WTC11 (cell line): ENCODE data around the gene AVPR1B. TPM values are rescaled to one million over a fixed set of nuclear protein-coding genes. Genes with fewer than 3 reads are reported as not detected.

Experiments used
- ATAC-seq: fragments of 200-7000 bp; cut with Tn5 transposase; 2 replicates; pipeline ENCODE4 v1.10.0; 2021; ENCODE audit warnings: mild to moderate bottlenecking, moderate library complexity
- CTCF ChIA-PET: fragments of 300-600 bp; sonication (Branson Sonifier 250); formaldehyde crosslinking; loops from one replicate; lab custom pipeline; 2021; ENCODE audit warnings: antibody characterized with exemption; lab: Charles Lee
- POLR2A ChIA-PET: fragments of 350-600 bp; sonication (Branson Sonifier 250); formaldehyde crosslinking; loops from one replicate; lab custom pipeline; 2021; ENCODE audit warnings: antibody characterized with exemption; lab: Charles Lee
- DNase-seq: peaks from one replicate; pipeline ENCODE4 v3.0.0; 2021; ENCODE audit warnings: low spot score
- H3K27ac Mint-ChIP-seq: 2 replicates; pipeline ENCODE4 v1.8.0; 2021; ENCODE audit warnings: mixed read lengths
- H3K27me3 Mint-ChIP-seq: 2 replicates; pipeline ENCODE4 v1.8.0; 2021; ENCODE audit warnings: low read depth, mild to moderate bottlenecking, moderate library complexity, mixed read lengths
- H3K36me3 Mint-ChIP-seq: 2 replicates; pipeline ENCODE4 v1.8.0; 2021; ENCODE audit warnings: mixed read lengths
- H3K4me1 Mint-ChIP-seq: 2 replicates; pipeline ENCODE4 v1.8.0; 2022; ENCODE audit warnings: mixed read lengths
- H3K4me3 Mint-ChIP-seq: 2 replicates; pipeline ENCODE4 v1.8.0; 2021; ENCODE audit warnings: mild to moderate bottlenecking, moderate library complexity, mixed read lengths
- H3K9me3 Mint-ChIP-seq: 2 replicates; pipeline ENCODE4 v1.8.0; 2021; ENCODE audit warnings: mixed read lengths
- CREB1 ChIP-seq: sonication (generic); formaldehyde crosslinking; IDR thresholded peaks from 2 replicates; pipeline ENCODE4 v1.8.0; 2023; ENCODE audit warnings: mild to moderate bottlenecking, missing genetic modification reagents
- EMX1 ChIP-seq: fragments of 250-450 bp; sonication (Bioruptor Pico); IDR thresholded peaks from 2 replicates; pipeline ENCODE4 v1.8.0; 2021; ENCODE audit warnings: mild to moderate bottlenecking
- FOXP1 ChIP-seq: sonication (generic); formaldehyde crosslinking; IDR thresholded peaks from 2 replicates; pipeline ENCODE4 v1.8.0; 2022; ENCODE audit warnings: missing genetic modification reagents, mild to moderate bottlenecking, moderate library complexity, borderline replicate concordance
- GTF2I ChIP-seq: fragments of 250-450 bp; sonication (Bioruptor Pico); conservative IDR thresholded peaks from 2 replicates; pipeline ENCODE4 v1.4.0; 2021; ENCODE audit warnings: mild to moderate bottlenecking
- JUN ChIP-seq: sonication (generic); formaldehyde crosslinking; IDR thresholded peaks from 2 replicates; pipeline ENCODE4 v1.8.0; 2023; ENCODE audit warnings: mild to moderate bottlenecking, missing genetic modification reagents
- KAT7 ChIP-seq: sonication (generic); formaldehyde crosslinking; IDR thresholded peaks from 2 replicates; pipeline ENCODE4 v1.8.1; 2023; ENCODE audit warnings: missing genetic modification reagents, mild to moderate bottlenecking, borderline replicate concordance
- NFE2L1 ChIP-seq: sonication (generic); formaldehyde crosslinking; IDR thresholded peaks from 2 replicates; pipeline ENCODE4 v1.8.1; 2023; ENCODE audit warnings: missing genetic modification reagents
- RELA ChIP-seq: sonication (generic); formaldehyde crosslinking; IDR thresholded peaks from 2 replicates; pipeline ENCODE4 v1.8.1; 2022; ENCODE audit warnings: missing genetic modification reagents, mild to moderate bottlenecking, borderline replicate concordance
- SMAD3 ChIP-seq: sonication (generic); formaldehyde crosslinking; IDR thresholded peaks from 2 replicates; pipeline ENCODE4 v1.8.0; 2022; ENCODE audit warnings: missing genetic modification reagents, mild to moderate bottlenecking, borderline replicate concordance
- SMAD4 ChIP-seq: sonication (generic); formaldehyde crosslinking; IDR thresholded peaks from 2 replicates; pipeline ENCODE4 v1.8.0; 2022; ENCODE audit warnings: mild to moderate bottlenecking, missing genetic modification reagents
- TCF7 ChIP-seq: sonication (generic); formaldehyde crosslinking; IDR thresholded peaks from 2 replicates; pipeline ENCODE4 v1.8.0; 2022; ENCODE audit warnings: mild to moderate bottlenecking, low read depth, missing genetic modification reagents, moderate library complexity
- ZNF396 ChIP-seq: fragments of 250-450 bp; sonication (Bioruptor Pico); IDR thresholded peaks from 2 replicates; pipeline ENCODE4 v1.8.0; 2021; ENCODE audit warnings: mild to moderate bottlenecking, moderate library complexity, borderline replicate concordance
- ZNF423 ChIP-seq: fragments of 250-450 bp; sonication (Bioruptor Pico); IDR thresholded peaks from 2 replicates; pipeline ENCODE4 v2.1.2; 2022; ENCODE audit warnings: mild to moderate bottlenecking, moderate library complexity
- ZNF671 ChIP-seq: fragments of 250-450 bp; sonication (Bioruptor Pico); IDR thresholded peaks from 2 replicates; pipeline ENCODE4 v1.8.0; 2021; ENCODE audit warnings: mild to moderate bottlenecking
- total RNA-seq: library from RNA; stranded (reverse); gene quantifications from 3 replicates; pipeline ENCODE4 v1.2.3, GENCODE V29; 2021
- TF ChIP-seq, protein P1 (sequence below): sonication (generic); formaldehyde crosslinking; IDR thresholded peaks from 2 replicates; pipeline ENCODE4 v1.8.1; 2023; ENCODE audit warnings: mild to moderate bottlenecking, missing genetic modification reagents, moderate library complexity
- TF ChIP-seq, protein P2 (sequence below): sonication (generic); formaldehyde crosslinking; IDR thresholded peaks from 2 replicates; pipeline ENCODE4 v1.8.1; 2023; ENCODE audit warnings: mild to moderate bottlenecking, moderate library complexity, missing genetic modification reagents
- TF ChIP-seq, protein P3 (sequence below): fragments of 250-450 bp; sonication (Bioruptor Pico); IDR thresholded peaks from 2 replicates; pipeline ENCODE4 v1.8.0; 2021; ENCODE audit warnings: mild to moderate bottlenecking
- TF ChIP-seq, protein P4 (sequence below): sonication (generic); formaldehyde crosslinking; IDR thresholded peaks from 2 replicates; pipeline ENCODE4 v1.8.0; 2023; ENCODE audit warnings: mild to moderate bottlenecking, missing genetic modification reagents
- TF ChIP-seq, protein P5 (sequence below): sonication (generic); formaldehyde crosslinking; IDR thresholded peaks from 2 replicates; pipeline ENCODE4 v1.8.0; 2023; ENCODE audit warnings: missing genetic modification reagents
- TF ChIP-seq, protein P6 (sequence below): fragments of 250-450 bp; sonication (Bioruptor Pico); IDR thresholded peaks from 2 replicates; pipeline ENCODE4 v2.1.2; 2022; ENCODE audit warnings: mild to moderate bottlenecking, moderate library complexity
- TF ChIP-seq, protein P7 (sequence below): sonication (generic); formaldehyde crosslinking; IDR thresholded peaks from 2 replicates; pipeline ENCODE4 v1.8.1; 2022; ENCODE audit warnings: mild to moderate bottlenecking, missing genetic modification reagents, moderate library complexity, borderline replicate concordance

Gene AVPR1B
- total RNA-seq, 1 experiment from 2014 or later: 0.68 TPM

DNA sequence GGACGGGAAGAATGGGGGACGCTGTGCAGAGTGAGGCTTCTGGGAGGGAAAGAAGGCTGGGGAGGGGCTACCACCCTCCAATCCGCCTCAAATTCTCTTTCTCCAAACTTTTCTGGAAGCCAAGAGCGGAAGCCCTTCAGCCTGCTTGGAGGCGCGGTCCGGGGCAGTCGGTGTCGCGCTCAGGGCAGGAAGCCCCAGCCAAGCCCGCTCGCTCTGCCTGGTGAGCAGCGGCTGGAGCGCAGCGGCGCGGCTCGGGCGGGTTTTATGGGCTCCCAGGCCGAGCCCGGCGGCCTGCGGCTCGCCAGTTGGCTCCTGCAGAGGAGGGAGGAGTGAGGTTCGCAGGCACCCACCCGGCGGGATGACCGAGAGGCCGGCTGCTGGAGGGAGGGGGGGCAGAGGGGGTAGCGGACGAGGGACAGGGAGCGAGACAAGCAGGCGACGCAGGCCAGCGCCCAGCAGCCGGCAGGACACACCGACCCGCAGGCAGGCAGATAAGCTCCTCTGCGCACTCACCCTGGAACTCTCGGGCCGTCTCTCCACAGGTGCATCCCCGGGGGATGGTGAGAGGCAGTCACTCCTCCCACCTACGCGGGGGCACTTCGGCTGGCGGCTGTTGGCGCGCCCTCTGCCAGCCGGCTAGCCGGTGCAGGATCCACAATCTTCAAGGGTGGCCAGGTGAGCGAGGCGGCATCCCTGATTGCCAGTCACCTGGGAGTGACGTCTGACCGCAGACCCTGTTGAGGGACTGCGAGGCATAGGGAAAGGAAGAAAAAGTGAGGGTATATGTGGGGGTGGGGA lies at the start of gene AVPR1B (continued):
- TF ChIP-seq ZNF396 (CRISPR knock-in tag) (no peak), SMAD4 (no peak), KAT7 (no peak), ZNF671 (CRISPR knock-in tag) (no peak), TCF7 (CRISPR knock-in tag) (no peak), RELA (CRISPR knock-in tag) (no peak), ZNF423 (peak; percentile 67; the same call in 1 of the 2 replicates), SMAD3 (CRISPR knock-in tag) (no peak), FOXP1 (CRISPR knock-in tag) (peak; percentile 75)
- TF ChIP-seq, protein P1, sequence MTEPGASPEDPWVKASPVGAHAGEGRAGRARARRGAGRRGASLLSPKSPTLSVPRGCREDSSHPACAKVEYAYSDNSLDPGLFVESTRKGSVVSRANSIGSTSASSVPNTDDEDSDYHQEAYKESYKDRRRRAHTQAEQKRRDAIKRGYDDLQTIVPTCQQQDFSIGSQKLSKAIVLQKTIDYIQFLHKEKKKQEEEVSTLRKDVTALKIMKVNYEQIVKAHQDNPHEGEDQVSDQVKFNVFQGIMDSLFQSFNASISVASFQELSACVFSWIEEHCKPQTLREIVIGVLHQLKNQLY (CRISPR knock-in tag): no peak
- TF ChIP-seq, protein P2, sequence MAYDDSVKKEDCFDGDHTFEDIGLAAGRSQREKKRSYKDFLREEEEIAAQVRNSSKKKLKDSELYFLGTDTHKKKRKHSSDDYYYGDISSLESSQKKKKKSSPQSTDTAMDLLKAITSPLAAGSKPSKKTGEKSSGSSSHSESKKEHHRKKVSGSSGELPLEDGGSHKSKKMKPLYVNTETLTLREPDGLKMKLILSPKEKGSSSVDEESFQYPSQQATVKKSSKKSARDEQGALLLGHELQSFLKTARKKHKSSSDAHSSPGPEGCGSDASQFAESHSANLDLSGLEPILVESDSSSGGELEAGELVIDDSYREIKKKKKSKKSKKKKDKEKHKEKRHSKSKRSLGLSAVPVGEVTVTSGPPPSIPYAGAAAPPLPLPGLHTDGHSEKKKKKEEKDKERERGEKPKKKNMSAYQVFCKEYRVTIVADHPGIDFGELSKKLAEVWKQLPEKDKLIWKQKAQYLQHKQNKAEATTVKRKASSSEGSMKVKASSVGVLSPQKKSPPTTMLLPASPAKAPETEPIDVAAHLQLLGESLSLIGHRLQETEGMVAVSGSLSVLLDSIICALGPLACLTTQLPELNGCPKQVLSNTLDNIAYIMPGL (CRISPR knock-in tag): 0 out of 2 replicates have a peak, but pooled peaks have one; percentile 16
- TF ChIP-seq, protein P3, sequence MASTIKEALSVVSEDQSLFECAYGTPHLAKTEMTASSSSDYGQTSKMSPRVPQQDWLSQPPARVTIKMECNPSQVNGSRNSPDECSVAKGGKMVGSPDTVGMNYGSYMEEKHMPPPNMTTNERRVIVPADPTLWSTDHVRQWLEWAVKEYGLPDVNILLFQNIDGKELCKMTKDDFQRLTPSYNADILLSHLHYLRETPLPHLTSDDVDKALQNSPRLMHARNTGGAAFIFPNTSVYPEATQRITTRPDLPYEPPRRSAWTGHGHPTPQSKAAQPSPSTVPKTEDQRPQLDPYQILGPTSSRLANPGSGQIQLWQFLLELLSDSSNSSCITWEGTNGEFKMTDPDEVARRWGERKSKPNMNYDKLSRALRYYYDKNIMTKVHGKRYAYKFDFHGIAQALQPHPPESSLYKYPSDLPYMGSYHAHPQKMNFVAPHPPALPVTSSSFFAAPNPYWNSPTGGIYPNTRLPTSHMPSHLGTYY (CRISPR knock-in tag): no peak
- TF ChIP-seq, protein P4, sequence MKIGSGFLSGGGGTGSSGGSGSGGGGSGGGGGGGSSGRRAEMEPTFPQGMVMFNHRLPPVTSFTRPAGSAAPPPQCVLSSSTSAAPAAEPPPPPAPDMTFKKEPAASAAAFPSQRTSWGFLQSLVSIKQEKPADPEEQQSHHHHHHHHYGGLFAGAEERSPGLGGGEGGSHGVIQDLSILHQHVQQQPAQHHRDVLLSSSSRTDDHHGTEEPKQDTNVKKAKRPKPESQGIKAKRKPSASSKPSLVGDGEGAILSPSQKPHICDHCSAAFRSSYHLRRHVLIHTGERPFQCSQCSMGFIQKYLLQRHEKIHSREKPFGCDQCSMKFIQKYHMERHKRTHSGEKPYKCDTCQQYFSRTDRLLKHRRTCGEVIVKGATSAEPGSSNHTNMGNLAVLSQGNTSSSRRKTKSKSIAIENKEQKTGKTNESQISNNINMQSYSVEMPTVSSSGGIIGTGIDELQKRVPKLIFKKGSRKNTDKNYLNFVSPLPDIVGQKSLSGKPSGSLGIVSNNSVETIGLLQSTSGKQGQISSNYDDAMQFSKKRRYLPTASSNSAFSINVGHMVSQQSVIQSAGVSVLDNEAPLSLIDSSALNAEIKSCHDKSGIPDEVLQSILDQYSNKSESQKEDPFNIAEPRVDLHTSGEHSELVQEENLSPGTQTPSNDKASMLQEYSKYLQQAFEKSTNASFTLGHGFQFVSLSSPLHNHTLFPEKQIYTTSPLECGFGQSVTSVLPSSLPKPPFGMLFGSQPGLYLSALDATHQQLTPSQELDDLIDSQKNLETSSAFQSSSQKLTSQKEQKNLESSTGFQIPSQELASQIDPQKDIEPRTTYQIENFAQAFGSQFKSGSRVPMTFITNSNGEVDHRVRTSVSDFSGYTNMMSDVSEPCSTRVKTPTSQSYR (CRISPR knock-in tag): 0 out of 2 replicates have a peak, but pooled peaks have one; percentile 52

DNA sequence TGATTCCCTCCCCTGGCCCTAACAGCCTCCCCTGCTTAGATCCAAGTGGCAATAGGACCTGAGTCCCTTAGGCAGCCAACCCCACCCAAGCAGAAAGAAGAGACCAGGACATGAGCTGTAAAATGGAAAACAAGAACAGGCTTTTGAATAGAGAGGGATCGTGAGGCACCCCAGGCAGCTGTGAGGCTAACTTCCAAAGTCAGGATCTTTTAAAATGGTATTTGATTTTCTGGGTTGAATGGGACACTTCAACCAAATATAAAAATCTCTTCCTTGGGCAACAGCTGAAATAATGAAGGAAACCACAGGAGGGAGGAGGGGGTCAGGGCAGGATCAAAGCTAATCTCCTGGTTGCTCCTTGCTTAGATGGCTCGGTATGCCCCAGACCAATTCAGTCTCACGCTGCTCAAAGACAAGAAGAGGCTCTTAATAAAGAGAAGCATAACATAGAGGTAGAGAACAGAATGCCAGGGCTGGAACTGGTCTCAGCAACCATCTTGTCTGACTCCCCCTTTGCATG lies 28.6 kb upstream of the AVPR1B start:
- ChIA-PET CTCF (no interaction called here), POLR2A (no interaction called here)
- Mint-ChIP-seq H3K27ac (no peak overlapping the region), H3K9me3 (peaks cover 24% of the 10 kb centered on the region), H3K4me1 (peaks cover 6% of the 10 kb centered on the region), H3K27me3 (no peaks in the 10 kb centered on the region; the same call in 1 of the 2 replicates), H3K36me3 (no peaks in the 10 kb centered on the region), H3K4me3 (no peak overlapping the region)
- no peak for TF ChIP-seq CREB1
- TF ChIP-seq GTF2I (CRISPR knock-in tag): no peak
- TF ChIP-seq, protein P5, sequence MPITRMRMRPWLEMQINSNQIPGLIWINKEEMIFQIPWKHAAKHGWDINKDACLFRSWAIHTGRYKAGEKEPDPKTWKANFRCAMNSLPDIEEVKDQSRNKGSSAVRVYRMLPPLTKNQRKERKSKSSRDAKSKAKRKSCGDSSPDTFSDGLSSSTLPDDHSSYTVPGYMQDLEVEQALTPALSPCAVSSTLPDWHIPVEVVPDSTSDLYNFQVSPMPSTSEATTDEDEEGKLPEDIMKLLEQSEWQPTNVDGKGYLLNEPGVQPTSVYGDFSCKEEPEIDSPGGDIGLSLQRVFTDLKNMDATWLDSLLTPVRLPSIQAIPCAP: no peak
- TF ChIP-seq, protein P6, sequence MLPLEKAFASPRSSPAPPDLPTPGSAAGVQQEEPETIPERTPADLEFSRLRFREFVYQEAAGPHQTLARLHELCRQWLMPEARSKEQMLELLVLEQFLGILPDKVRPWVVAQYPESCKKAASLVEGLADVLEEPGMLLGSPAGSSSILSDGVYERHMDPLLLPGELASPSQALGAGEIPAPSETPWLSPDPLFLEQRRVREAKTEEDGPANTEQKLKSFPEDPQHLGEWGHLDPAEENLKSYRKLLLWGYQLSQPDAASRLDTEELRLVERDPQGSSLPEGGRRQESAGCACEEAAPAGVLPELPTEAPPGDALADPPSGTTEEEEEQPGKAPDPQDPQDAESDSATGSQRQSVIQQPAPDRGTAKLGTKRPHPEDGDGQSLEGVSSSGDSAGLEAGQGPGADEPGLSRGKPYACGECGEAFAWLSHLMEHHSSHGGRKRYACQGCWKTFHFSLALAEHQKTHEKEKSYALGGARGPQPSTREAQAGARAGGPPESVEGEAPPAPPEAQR: no peak
- TF ChIP-seq, protein P7, sequence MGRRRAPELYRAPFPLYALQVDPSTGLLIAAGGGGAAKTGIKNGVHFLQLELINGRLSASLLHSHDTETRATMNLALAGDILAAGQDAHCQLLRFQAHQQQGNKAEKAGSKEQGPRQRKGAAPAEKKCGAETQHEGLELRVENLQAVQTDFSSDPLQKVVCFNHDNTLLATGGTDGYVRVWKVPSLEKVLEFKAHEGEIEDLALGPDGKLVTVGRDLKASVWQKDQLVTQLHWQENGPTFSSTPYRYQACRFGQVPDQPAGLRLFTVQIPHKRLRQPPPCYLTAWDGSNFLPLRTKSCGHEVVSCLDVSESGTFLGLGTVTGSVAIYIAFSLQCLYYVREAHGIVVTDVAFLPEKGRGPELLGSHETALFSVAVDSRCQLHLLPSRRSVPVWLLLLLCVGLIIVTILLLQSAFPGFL (CRISPR knock-in tag): no peak
- TF ChIP-seq KAT7: no peak
- no peak for TF ChIP-seq EMX1
- no peak for TF ChIP-seq JUN (CRISPR knock-in tag)
- no peak for TF ChIP-seq NFE2L1
- no peak for TF ChIP-seq RELA (CRISPR knock-in tag)
- DNase-seq (no peak), ATAC-seq (no peak; the same call in 1 of the 2 replicates)
